SK-N-SH (cell line): ENCODE data around the gene DNAH11. TPM values are rescaled to one million over a fixed set of nuclear protein-coding genes. Genes with fewer than 3 reads are reported as not detected.

Experiments
- CTCF ChIA-PET: fragments of 300-600, 350-600 bp; formaldehyde crosslinking; extraction: SDS; loops from one replicate; lab custom pipeline; 2021; lab: Yijun Ruan, JAX
- POLR2A ChIA-PET: fragments of 350-600 bp; sonication (Branson Sonifier 250); formaldehyde crosslinking; extraction: SDS; loops from one replicate; lab custom pipeline; 2020; ENCODE audit warnings: antibody characterized with exemption, inconsistent platforms; lab: Yijun Ruan, JAX
- DNase-seq: peaks from one replicate; pipeline ENCODE4 v3.0.0; 2012
- H2AFZ ChIP-seq: fragments of 200-600 bp; sonication (generic); 2 replicates; pipeline ENCODE4 v1.8.1; 2016; ENCODE audit warnings: antibody characterized with exemption, mild to moderate bottlenecking, low read depth
- H3F3A ChIP-seq: fragments of 200-600 bp; sonication (generic); replicated peaks from 2 replicates; pipeline ENCODE3; 2016; ENCODE audit warnings: antibody characterized with exemption, mild to moderate bottlenecking; ENCODE audit not compliant: insufficient read depth
- H3K27ac ChIP-seq, 2 experiments: fragments of 200-500 bp in 1 of 2; fragments of 200-600 bp in 1 of 2; sonication (Bioruptor generic) in 1 of 2; sonication (generic), shearing (Covaris generic) in 1 of 2; 2 replicates each; pipeline versions ENCODE4 v1.5.1 to v1.6.1; 2014 to 2016; ENCODE audit warnings: low read depth in 2 of 2, inconsistent platforms in 1 of 2, low read length in 1 of 2, mild to moderate bottlenecking in 1 of 2, mixed read lengths in 1 of 2
- H3K27me3 ChIP-seq: fragments of 200-600 bp; sonication (generic), shearing (Covaris generic); 2 replicates; pipeline ENCODE4 v1.6.1; 2016; ENCODE audit warnings: mixed run types; ENCODE audit not compliant: insufficient read depth
- H3K36me3 ChIP-seq, 2 experiments: fragments of 200-500 bp in 1 of 2; fragments of 200-600 bp in 1 of 2; sonication (Bioruptor generic) in 1 of 2; sonication (generic) in 1 of 2; replicated peaks in 1 of 2; 2 replicates each; pipeline versions ENCODE3 to v1.5.1; 2014 to 2016; ENCODE audit warnings: low read length in 1 of 2, mild to moderate bottlenecking in 1 of 2; ENCODE audit not compliant: insufficient read depth in 2 of 2, control insufficient read depth in 1 of 2
- H3K4me1 ChIP-seq, 2 experiments: fragments of 200-500 bp in 1 of 2; fragments of 200-600 bp in 1 of 2; sonication (Bioruptor generic) in 1 of 2; sonication (generic), shearing (Covaris generic) in 1 of 2; 2 replicates each; pipeline versions ENCODE4 v1.5.1 to v1.6.1; 2014 to 2016; ENCODE audit warnings: low read depth in 1 of 2, low read length in 1 of 2, mixed run types in 1 of 2; ENCODE audit not compliant: insufficient read depth in 2 of 2, control insufficient read depth in 1 of 2
- H3K4me2 ChIP-seq: fragments of 200-600 bp; sonication (generic), shearing (Covaris generic); 2 replicates; pipeline ENCODE4 v1.6.1; 2017; ENCODE audit warnings: mixed run types
- H3K4me3 ChIP-seq, 2 experiments: fragments of 200-500 bp in 1 of 2; fragments of 200-600 bp in 1 of 2; sonication (Bioruptor generic) in 1 of 2; sonication (generic), shearing (Covaris generic) in 1 of 2; 2 replicates each; pipeline versions ENCODE4 v1.5.1 to v1.8.1; 2014 to 2016; ENCODE audit warnings: low read depth in 2 of 2, inconsistent platforms in 1 of 2, low read length in 1 of 2, mild to moderate bottlenecking in 1 of 2, mixed read lengths in 1 of 2, moderate library complexity in 1 of 2
- H3K79me2 ChIP-seq: fragments of 200-600 bp; sonication (generic); 2 replicates; pipeline ENCODE4 v1.8.1; 2017; ENCODE audit warnings: mild to moderate bottlenecking; ENCODE audit not compliant: insufficient read depth
- H3K9ac ChIP-seq: fragments of 200-600 bp; sonication (generic); 2 replicates; pipeline ENCODE4 v1.6.1; 2017; ENCODE audit warnings: mixed run types
- H3K9me2 ChIP-seq: fragments of 200-600 bp; sonication (generic); 2 replicates; pipeline ENCODE4 v1.6.1; 2017; ENCODE audit warnings: mixed run types
- H3K9me3 ChIP-seq: fragments of 200-600 bp; sonication (generic); 2 replicates; pipeline ENCODE4 v1.6.1; 2017; ENCODE audit warnings: mixed run types, mild to moderate bottlenecking, moderate library complexity
- H4K20me1 ChIP-seq: fragments of 200-600 bp; sonication (generic); 2 replicates; pipeline ENCODE4 v1.6.1; 2017; ENCODE audit warnings: mild to moderate bottlenecking, mixed run types; ENCODE audit not compliant: insufficient read depth
- CHD2 ChIP-seq: fragments of 150-350 bp; IDR thresholded peaks from 2 replicates; pipeline ENCODE4 v1.6.1; 2018; ENCODE audit warnings: low read length; ENCODE audit not compliant: partially characterized antibody
- EP300 ChIP-seq, 2 experiments: IDR thresholded peaks; 2 replicates each; pipeline versions ENCODE4 v1.4.0 to v1.6.1; 2012; ENCODE audit warnings: borderline replicate concordance in 1 of 2, low read depth in 1 of 2, low read length in 1 of 2
- FOSL2 ChIP-seq: IDR thresholded peaks from 2 replicates; pipeline ENCODE4 v1.4.0; 2012; ENCODE audit warnings: low read depth, mild to moderate bottlenecking, moderate library complexity, borderline replicate concordance
- FOXJ3 ChIP-seq: sonication (generic); formaldehyde crosslinking; IDR thresholded peaks from 2 replicates; pipeline ENCODE4 v1.5.1; 2020; ENCODE audit warnings: mild to moderate bottlenecking, missing genetic modification reagents
- JUND ChIP-seq: IDR thresholded peaks from 2 replicates; pipeline ENCODE4 v1.4.0; 2012
- MEF2A ChIP-seq: IDR thresholded peaks from 2 replicates; pipeline ENCODE4 v1.4.0; 2012; ENCODE audit warnings: low read depth, borderline replicate concordance
- MXI1 ChIP-seq: IDR thresholded peaks from 2 replicates; pipeline ENCODE4 v1.6.1; 2012; ENCODE audit warnings: mild to moderate bottlenecking, low read depth, low read length, improper control_type of control experiment
- NFIC ChIP-seq: IDR thresholded peaks from 2 replicates; pipeline ENCODE4 v1.4.0; 2012; ENCODE audit warnings: borderline replicate concordance
- NRF1 ChIP-seq: IDR thresholded peaks from 2 replicates; pipeline ENCODE4 v1.6.1; 2012; ENCODE audit warnings: low read depth, mild to moderate bottlenecking, low read length
- POLR2AphosphoS5 ChIP-seq: IDR thresholded peaks from 2 replicates; pipeline ENCODE4 v1.6.1; 2012; ENCODE audit warnings: low read depth, low read length
- RAD21 ChIP-seq: IDR thresholded peaks from 2 replicates; pipeline ENCODE4 v1.6.1; 2012; ENCODE audit warnings: mild to moderate bottlenecking, low read length
- RCOR1 ChIP-seq: fragments of 150-350 bp; IDR thresholded peaks from 2 replicates; pipeline ENCODE4 v1.6.1; 2017; ENCODE audit warnings: antibody characterized with exemption, low read length
- RFX5 ChIP-seq: IDR thresholded peaks from 2 replicates; pipeline ENCODE4 v1.6.1; 2012; ENCODE audit warnings: mild to moderate bottlenecking, improper control_type of control experiment, low read length
- SIN3A ChIP-seq: IDR thresholded peaks from 2 replicates; pipeline ENCODE4 v1.6.1; 2012; ENCODE audit warnings: low read depth, mild to moderate bottlenecking, low read length, moderate library complexity, borderline replicate concordance
- SMC3 ChIP-seq: IDR thresholded peaks from 2 replicates; pipeline ENCODE4 v1.6.1; 2012; ENCODE audit warnings: low read depth, low read length, improper control_type of control experiment
- TAF1 ChIP-seq: IDR thresholded peaks from 2 replicates; pipeline ENCODE4 v1.6.1; 2012; ENCODE audit warnings: low read depth, mild to moderate bottlenecking, low read length, moderate library complexity, borderline replicate concordance
- TEAD4 ChIP-seq: IDR thresholded peaks from 2 replicates; pipeline ENCODE4 v1.4.0; 2012; ENCODE audit warnings: mild to moderate bottlenecking, borderline replicate concordance; ENCODE audit not compliant: insufficient read depth
- WGBS: methylation state at CpG from one replicate; pipeline ENCODE4 v1.1.6; 2017; ENCODE audit warnings: low lambda C conversion rate; 5-methylcytosine and 5-hydroxymethylcytosine counted together
- polyA plus RNA-seq, 3 experiments: library from polyadenylated mRNA; depleted of rRNA; stranded (reverse); fragments of >200 nt; gene quantifications; 2 replicates each; pipeline ENCODE4 v1.2.3, GENCODE V29; 2012
- TF ChIP-seq, protein P1 (sequence below): fragments of 150-350 bp; IDR thresholded peaks from 2 replicates; pipeline ENCODE4 v1.6.1; 2016; ENCODE audit warnings: mild to moderate bottlenecking, low read depth, low read length
- TF ChIP-seq, protein P2 (sequence below): IDR thresholded peaks from 2 replicates; pipeline ENCODE4 v1.4.0; 2012; ENCODE audit warnings: low read depth, borderline replicate concordance
- TF ChIP-seq, protein P3 (sequence below): IDR thresholded peaks from 2 replicates; pipeline ENCODE4 v1.4.0; 2012; ENCODE audit warnings: low read depth, borderline replicate concordance
- TF ChIP-seq, protein P4 (sequence below): IDR thresholded peaks from 2 replicates; pipeline ENCODE4; 2012
- TF ChIP-seq, protein P5 (sequence below): fragments of 200-600 bp; sonication (generic); IDR thresholded peaks from 2 replicates; pipeline ENCODE4 v1.6.1; 2017; ENCODE audit warnings: antibody characterized with exemption, mild to moderate bottlenecking, moderate library complexity
- TF ChIP-seq, protein P6 (sequence below): IDR thresholded peaks from 2 replicates; pipeline ENCODE4 v1.4.0; 2012; ENCODE audit warnings: low read depth

Gene DNAH11
- polyA plus RNA-seq, 1 of the 3 experiments (the other 2 are of a cell fraction) = 0.77 TPM

DNA sequence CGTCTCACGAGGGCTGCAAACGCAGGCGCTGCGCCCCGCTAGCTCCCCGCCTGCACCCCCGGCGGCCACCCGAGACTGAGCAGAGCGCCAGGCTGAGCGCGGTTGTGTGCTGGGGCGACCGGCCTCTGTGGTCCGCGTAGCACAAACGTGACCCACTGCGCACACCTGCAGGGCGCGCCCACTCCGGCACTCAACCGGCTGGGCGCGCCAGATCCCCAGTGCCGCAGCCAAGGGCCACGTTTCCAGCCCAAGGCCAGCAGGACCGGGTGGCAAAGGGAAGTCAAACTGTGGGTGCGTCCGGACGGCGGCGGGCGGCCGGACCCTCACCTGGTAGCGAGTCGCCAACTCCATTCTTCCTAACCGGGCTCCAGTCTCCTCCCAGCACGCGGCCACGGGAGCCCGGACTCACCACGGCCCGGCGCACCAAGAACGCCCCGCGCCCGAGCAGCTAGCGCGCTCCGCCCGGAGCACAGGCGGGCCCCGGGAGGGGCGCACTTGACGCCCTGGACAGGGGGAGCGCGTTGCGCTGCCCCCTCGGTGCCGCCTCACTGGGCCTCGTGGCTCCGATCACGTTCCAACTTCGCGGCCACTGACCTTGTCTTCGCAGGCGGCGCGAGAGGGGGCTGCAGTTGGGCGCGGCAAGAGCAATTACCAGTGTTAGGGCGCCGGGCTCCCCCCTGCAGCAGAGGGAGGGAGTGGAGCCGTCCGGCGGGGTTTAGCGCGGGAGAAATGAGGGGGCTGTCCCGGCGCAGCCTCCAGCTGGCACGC lies 402.8 kb downstream of the DNAH11 start, which contains the start of gene CDCA7L:
Gene CDCA7L, minus strand, starts transcription at position 446 of the 768 bp plus-strand sequence. Its CDS starts 95 bp downstream, at position 351.
- Histone ChIP-seq H3K36me3 (no peaks in the 10 kb centered on the region), H3K4me1 (peaks cover 0 to 8% of the 10 kb centered on the region in 2 experiments; a peak in 1 of 4 replicates), H3K9me3 (no peaks in the 10 kb centered on the region), H4K20me1 (no peaks in the 10 kb centered on the region), H3K9ac (peak within 1 kb of the TSS; percentile 61; the same call in 1 of the 2 replicates), H3K27ac (peak within 1 kb of the TSS in 1 of 2 experiments; percentile 58; a peak in 2 of 4 replicates), H3K4me2 (peak within 1 kb of the TSS; percentile 89), H3K27me3 (peaks cover 5% of the 10 kb centered on the region), H3K9me2 (no peaks in the 10 kb centered on the region), H3K79me2 (no peaks in the 10 kb centered on the region), H3F3A (no peaks in the 10 kb centered on the region), H2AFZ (peak within 1 kb of the TSS; percentile 91), H3K4me3 (peak within 1 kb of the TSS; percentile 71 to 75)
- ChIA-PET POLR2A (no interaction called here), CTCF (interaction anchor here (0.6 to 1.1 kb wide), 3 partner anchors 9 to 57 kb away, joined by 3 to 4 read pairs (median 3); no protein-coding TSS in a partner anchor)
- DNase-seq = peak; percentile 93
- whole genome bisulfite sequencing = 2% methylated on average over 77 of the region's 83 CpGs
- TF ChIP-seq FOXJ3 (CRISPR knock-in tag) (no peak), JUND (peak; percentile 55; the same call in 1 of the 2 replicates), EP300 (IDR thresholded peaks at IDR 0.05; ENCODE audit: borderline replicate concordance in 1 of 2, low read depth in 1 of 2, low read length in 1 of 2) (peak in 1 of 2 experiments; percentile 70; a peak in 1 of 4 replicates), SIN3A (peak; percentile 7; the same call in 1 of the 2 replicates), RFX5 (no peak), POLR2AphosphoS5 (0 out of 2 replicates have a peak, but pooled peaks have one; percentile 46), RAD21 (no peak), MEF2A (no peak), RCOR1 (no peak), NRF1 (peak; percentile 22; the same call in 1 of the 2 replicates), MXI1 (peak; percentile 30; the same call in 1 of the 2 replicates), CHD2 (no peak), SMC3 (no peak), FOSL2 (no peak), TEAD4 (no peak), NFIC (peak; percentile 37; the same call in 1 of the 2 replicates), TAF1 (peak; percentile 58; the same call in 1 of the 2 replicates)
- TF ChIP-seq, protein P1, sequence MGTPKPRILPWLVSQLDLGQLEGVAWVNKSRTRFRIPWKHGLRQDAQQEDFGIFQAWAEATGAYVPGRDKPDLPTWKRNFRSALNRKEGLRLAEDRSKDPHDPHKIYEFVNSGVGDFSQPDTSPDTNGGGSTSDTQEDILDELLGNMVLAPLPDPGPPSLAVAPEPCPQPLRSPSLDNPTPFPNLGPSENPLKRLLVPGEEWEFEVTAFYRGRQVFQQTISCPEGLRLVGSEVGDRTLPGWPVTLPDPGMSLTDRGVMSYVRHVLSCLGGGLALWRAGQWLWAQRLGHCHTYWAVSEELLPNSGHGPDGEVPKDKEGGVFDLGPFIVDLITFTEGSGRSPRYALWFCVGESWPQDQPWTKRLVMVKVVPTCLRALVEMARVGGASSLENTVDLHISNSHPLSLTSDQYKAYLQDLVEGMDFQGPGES = no peak
- TF ChIP-seq, protein P2, sequence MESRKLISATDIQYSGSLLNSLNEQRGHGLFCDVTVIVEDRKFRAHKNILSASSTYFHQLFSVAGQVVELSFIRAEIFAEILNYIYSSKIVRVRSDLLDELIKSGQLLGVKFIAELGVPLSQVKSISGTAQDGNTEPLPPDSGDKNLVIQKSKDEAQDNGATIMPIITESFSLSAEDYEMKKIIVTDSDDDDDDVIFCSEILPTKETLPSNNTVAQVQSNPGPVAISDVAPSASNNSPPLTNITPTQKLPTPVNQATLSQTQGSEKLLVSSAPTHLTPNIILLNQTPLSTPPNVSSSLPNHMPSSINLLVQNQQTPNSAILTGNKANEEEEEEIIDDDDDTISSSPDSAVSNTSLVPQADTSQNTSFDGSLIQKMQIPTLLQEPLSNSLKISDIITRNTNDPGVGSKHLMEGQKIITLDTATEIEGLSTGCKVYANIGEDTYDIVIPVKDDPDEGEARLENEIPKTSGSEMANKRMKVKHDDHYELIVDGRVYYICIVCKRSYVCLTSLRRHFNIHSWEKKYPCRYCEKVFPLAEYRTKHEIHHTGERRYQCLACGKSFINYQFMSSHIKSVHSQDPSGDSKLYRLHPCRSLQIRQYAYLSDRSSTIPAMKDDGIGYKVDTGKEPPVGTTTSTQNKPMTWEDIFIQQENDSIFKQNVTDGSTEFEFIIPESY = no peak
- TF ChIP-seq, protein P3, sequence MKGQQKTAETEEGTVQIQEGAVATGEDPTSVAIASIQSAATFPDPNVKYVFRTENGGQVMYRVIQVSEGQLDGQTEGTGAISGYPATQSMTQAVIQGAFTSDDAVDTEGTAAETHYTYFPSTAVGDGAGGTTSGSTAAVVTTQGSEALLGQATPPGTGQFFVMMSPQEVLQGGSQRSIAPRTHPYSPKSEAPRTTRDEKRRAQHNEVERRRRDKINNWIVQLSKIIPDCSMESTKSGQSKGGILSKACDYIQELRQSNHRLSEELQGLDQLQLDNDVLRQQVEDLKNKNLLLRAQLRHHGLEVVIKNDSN = no peak
- TF ChIP-seq, protein P4, sequence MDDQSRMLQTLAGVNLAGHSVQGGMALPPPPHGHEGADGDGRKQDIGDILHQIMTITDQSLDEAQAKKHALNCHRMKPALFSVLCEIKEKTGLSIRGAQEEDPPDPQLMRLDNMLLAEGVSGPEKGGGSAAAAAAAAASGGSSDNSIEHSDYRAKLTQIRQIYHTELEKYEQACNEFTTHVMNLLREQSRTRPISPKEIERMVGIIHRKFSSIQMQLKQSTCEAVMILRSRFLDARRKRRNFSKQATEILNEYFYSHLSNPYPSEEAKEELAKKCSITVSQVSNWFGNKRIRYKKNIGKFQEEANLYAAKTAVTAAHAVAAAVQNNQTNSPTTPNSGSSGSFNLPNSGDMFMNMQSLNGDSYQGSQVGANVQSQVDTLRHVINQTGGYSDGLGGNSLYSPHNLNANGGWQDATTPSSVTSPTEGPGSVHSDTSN = no peak
- TF ChIP-seq, protein P5, sequence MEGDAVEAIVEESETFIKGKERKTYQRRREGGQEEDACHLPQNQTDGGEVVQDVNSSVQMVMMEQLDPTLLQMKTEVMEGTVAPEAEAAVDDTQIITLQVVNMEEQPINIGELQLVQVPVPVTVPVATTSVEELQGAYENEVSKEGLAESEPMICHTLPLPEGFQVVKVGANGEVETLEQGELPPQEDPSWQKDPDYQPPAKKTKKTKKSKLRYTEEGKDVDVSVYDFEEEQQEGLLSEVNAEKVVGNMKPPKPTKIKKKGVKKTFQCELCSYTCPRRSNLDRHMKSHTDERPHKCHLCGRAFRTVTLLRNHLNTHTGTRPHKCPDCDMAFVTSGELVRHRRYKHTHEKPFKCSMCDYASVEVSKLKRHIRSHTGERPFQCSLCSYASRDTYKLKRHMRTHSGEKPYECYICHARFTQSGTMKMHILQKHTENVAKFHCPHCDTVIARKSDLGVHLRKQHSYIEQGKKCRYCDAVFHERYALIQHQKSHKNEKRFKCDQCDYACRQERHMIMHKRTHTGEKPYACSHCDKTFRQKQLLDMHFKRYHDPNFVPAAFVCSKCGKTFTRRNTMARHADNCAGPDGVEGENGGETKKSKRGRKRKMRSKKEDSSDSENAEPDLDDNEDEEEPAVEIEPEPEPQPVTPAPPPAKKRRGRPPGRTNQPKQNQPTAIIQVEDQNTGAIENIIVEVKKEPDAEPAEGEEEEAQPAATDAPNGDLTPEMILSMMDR = no peak
- TF ChIP-seq, protein P6, sequence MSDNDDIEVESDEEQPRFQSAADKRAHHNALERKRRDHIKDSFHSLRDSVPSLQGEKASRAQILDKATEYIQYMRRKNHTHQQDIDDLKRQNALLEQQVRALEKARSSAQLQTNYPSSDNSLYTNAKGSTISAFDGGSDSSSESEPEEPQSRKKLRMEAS = peak; percentile 83
